Measurements from ENCODE around the gene NOSTRIN.
"Not testable (repeated sequence)": the region's sequence is repeated elsewhere in the genome, so short reads cannot be mapped to it uniquely, and the experiment has no call there.

NOSTRIN gene

GRCh38 chr2:168801961-168802858 is at the start of gene NOSTRIN:
Gene NOSTRIN (plus strand): TSS chr2:168802637. CDS start chr2:168802647, 10 bp downstream.
- no peak for DNase-seq (ENCODE audit: low read depth)

GRCh38 chr2:168753765-168754329 is 48.6 kb upstream of the NOSTRIN start:
- H3K4me3 ChIP-seq (ENCODE audit: low read depth, low read length) = no peak overlapping the region
- no peak for DNase-seq (ENCODE audit: low read depth)

More at GRCh38 chr2:168801961-168802858, at the start of gene NOSTRIN:
- no peak within 1 kb of the TSS for H3K4me3 ChIP-seq (ENCODE audit: low read depth, low read length)

GRCh38 chr2:168757223-168757622 is 45.2 kb upstream of the NOSTRIN start:
- no peak overlapping the region for H3K4me3 ChIP-seq (ENCODE audit: low read depth, low read length)
- no peak for DNase-seq (ENCODE audit: low read depth)

GRCh38 chr2:168758970-168759820 is 43.2 kb upstream of the NOSTRIN start:
- peak; percentile 8 for DNase-seq (ENCODE audit: low read depth)
- no peak overlapping the region for H3K4me3 ChIP-seq (ENCODE audit: low read depth, low read length)

- H3K4me3 ChIP-seq (ENCODE audit: low read depth, low read length) = no peak overlapping the region
- no peak for DNase-seq (ENCODE audit: low read depth)
These were observed 37.0 kb upstream of the NOSTRIN start for GRCh38 chr2:168765401-168765800.

- no peak for DNase-seq (ENCODE audit: low read depth)
- no peak overlapping the region for H3K4me3 ChIP-seq (ENCODE audit: low read depth, low read length)
These were observed 35.8 kb upstream of the NOSTRIN start for GRCh38 chr2:168766600-168766999.

- no peak overlapping the region for H3K4me3 ChIP-seq (ENCODE audit: low read depth, low read length)
- no peak for DNase-seq (ENCODE audit: low read depth)
These were observed 35.2 kb upstream of the NOSTRIN start for GRCh38 chr2:168767258-168767657.

GRCh38 chr2:168768357-168768756 is 34.1 kb upstream of the NOSTRIN start:
- not testable (repeated sequence) for DNase-seq (ENCODE audit: low read depth)

GRCh38 chr2:168770796-168771195 is 31.6 kb upstream of the NOSTRIN start:
- no peak overlapping the region for H3K4me3 ChIP-seq (ENCODE audit: low read depth, low read length)
- no peak for DNase-seq (ENCODE audit: low read depth)

More at GRCh38 chr2:168768357-168768756, 34.1 kb upstream of the NOSTRIN start:
- H3K4me3 ChIP-seq (ENCODE audit: low read depth, low read length) = not testable (repeated sequence)

GRCh38 chr2:168772704-168773103 is 29.7 kb upstream of the NOSTRIN start:
- no peak overlapping the region for H3K4me3 ChIP-seq (ENCODE audit: low read depth, low read length)
- DNase-seq (ENCODE audit: low read depth) = no peak

GRCh38 chr2:168773128-168773527 is 29.3 kb upstream of the NOSTRIN start:
- H3K4me3 ChIP-seq (ENCODE audit: low read depth, low read length) = no peak overlapping the region
- no peak for DNase-seq (ENCODE audit: low read depth)

- no peak overlapping the region for H3K4me3 ChIP-seq (ENCODE audit: low read depth, low read length)
- peak; percentile 9 for DNase-seq (ENCODE audit: low read depth)
These were observed 28.5 kb upstream of the NOSTRIN start for GRCh38 chr2:168773719-168774521.

GRCh38 chr2:168775837-168776236 is 26.6 kb upstream of the NOSTRIN start:
- no peak for DNase-seq (ENCODE audit: low read depth)
- no peak overlapping the region for H3K4me3 ChIP-seq (ENCODE audit: low read depth, low read length)

GRCh38 chr2:168780669-168781071 is 21.8 kb upstream of the NOSTRIN start:
- no peak for DNase-seq (ENCODE audit: low read depth)
- no peak overlapping the region for H3K4me3 ChIP-seq (ENCODE audit: low read depth, low read length)

GRCh38 chr2:168781191-168781817 is 21.1 kb upstream of the NOSTRIN start:
- DNase-seq (ENCODE audit: low read depth) = no peak
- H3K4me3 ChIP-seq (ENCODE audit: low read depth, low read length) = no peak overlapping the region

- H3K4me3 ChIP-seq (ENCODE audit: low read depth, low read length) = no peak overlapping the region
- no peak for DNase-seq (ENCODE audit: low read depth)
These were observed 20.2 kb upstream of the NOSTRIN start for GRCh38 chr2:168782271-168782670.

GRCh38 chr2:168784993-168785392 is 17.4 kb upstream of the NOSTRIN start:
- no peak for DNase-seq (ENCODE audit: low read depth)
- no peak overlapping the region for H3K4me3 ChIP-seq (ENCODE audit: low read depth, low read length)

GRCh38 chr2:168787098-168787781 is 15.2 kb upstream of the NOSTRIN start:
- H3K4me3 ChIP-seq (ENCODE audit: low read depth, low read length) = no peak overlapping the region
- no peak for DNase-seq (ENCODE audit: low read depth)
